Breast epithelium (tissue), 4 donors: Measurements from ENCODE around the gene COL23A1. TPM values are rescaled to one million over a fixed set of nuclear protein-coding genes. Genes with fewer than 3 reads are reported as not detected.

Source experiments
- DNase-seq, 2 donors: peaks; one replicate each; pipeline ENCODE4 v3.0.0-alpha.2; 2019; ENCODE audit warnings: low spot score in 2 of 2
- H3K27ac ChIP-seq, 2 donors: fragments of 200-600 bp; sonication (generic) in 1 of 2; one replicate each; pipeline ENCODE4 v1.5.1; 2016 to 2019; ENCODE audit warnings: mild to moderate bottlenecking in 1 of 2
- H3K27me3 ChIP-seq, 2 donors: fragments of 200-600 bp; sonication (generic) in 1 of 2; one replicate each; pipeline versions ENCODE4 v1.5.1 to v1.6.0; 2017 to 2019; ENCODE audit warnings: control low read depth in 1 of 2, mild to moderate bottlenecking in 1 of 2
- H3K36me3 ChIP-seq: fragments of 200-600 bp; one replicate; pipeline ENCODE4 v1.5.1; 2019
- H3K4me1 ChIP-seq, 2 donors: fragments of 200-600 bp; sonication (generic); one replicate each; pipeline ENCODE4 v1.5.1; 2016 to 2019; ENCODE audit warnings: control low read depth in 1 of 2
- H3K4me3 ChIP-seq, 3 donors: fragments of 200-600 bp; sonication (generic); 1 replicate in 2 of 3; 2 replicates in 1 of 3; pipeline ENCODE4 v1.5.1; 2016 to 2019; ENCODE audit warnings: mild to moderate bottlenecking in 3 of 3, moderate library complexity in 2 of 3
- H3K9me3 ChIP-seq, 2 donors: fragments of 200-600 bp; sonication (generic) in 1 of 2; one replicate each; pipeline ENCODE4 v1.5.1; 2016 to 2019; ENCODE audit warnings: control low read depth in 1 of 2
- POLR2A ChIP-seq: fragments of 450-650 bp; IDR thresholded peaks from one replicate; pipeline ENCODE4 v1.6.1; 2016; ENCODE audit warnings: antibody characterized with exemption, mild to moderate bottlenecking, moderate library complexity
- POLR2AphosphoS5 ChIP-seq, 3 donors: sonication (generic); formaldehyde crosslinking; IDR thresholded peaks; one replicate each; pipeline ENCODE4 v1.6.1; 2017; ENCODE audit warnings: antibody characterized with exemption in 3 of 3
- intact Hi-C: fragments of 100-400 bp; cut with DNase I; formaldehyde crosslinking; loops from one replicate; pipeline ENCODE4 v1.15.1; 2023; ENCODE audit warnings: low total_unique reads
- total RNA-seq, 3 donors: library from RNA; depleted of rRNA; stranded (reverse); fragments of >200 nt; gene quantifications; one replicate each; pipeline ENCODE4 v1.1.0, GENCODE V29; 2016
- TF ChIP-seq, protein P1 (sequence below), 3 donors: fragments of 450-650 bp; IDR thresholded peaks; one replicate each; pipeline ENCODE4 v1.5.1; 2016 to 2017; ENCODE audit warnings: antibody characterized with exemption in 3 of 3, mild to moderate bottlenecking in 3 of 3, moderate library complexity in 3 of 3

Gene COL23A1
- total RNA-seq, 3 donors from 2014 or later: 0.32 to 3.3 (median 2.6) TPM

DNA sequence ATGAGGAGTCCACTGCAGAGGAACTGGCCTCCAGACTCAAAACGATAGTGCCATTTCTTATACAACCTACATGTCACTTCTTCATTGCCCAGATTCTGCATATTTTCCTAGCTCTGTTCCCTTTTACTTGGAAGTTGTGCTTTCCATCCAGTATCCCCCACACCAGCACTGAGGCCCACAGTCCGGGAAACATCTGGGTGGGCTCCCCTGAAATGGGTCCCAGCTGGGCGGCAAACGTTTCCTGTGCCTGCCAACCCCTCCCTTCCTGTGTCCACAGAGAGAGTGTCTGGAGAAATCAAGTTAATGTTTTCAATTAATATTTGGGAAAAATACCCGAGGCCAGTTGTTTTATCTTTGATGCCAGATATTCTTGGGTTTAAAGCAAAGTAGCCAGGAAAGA is 111.8 kb downstream of the COL23A1 start:
- intact Hi-C loops: no loop called here
- H3K4me3 ChIP-seq: no peak overlapping the region
- no peaks in the 10 kb centered on the region for H3K27me3 ChIP-seq
- H3K36me3 ChIP-seq: no peaks in the 10 kb centered on the region
- H3K9me3 ChIP-seq: no peaks in the 10 kb centered on the region
- no peak overlapping the region for H3K27ac ChIP-seq
- no peaks in the 10 kb centered on the region for H3K4me1 ChIP-seq
- DNase-seq: no peak
- TF ChIP-seq POLR2A (no peak), POLR2AphosphoS5 (IDR thresholded peaks at IDR 0.05) (no peak)
- TF ChIP-seq, protein P1, sequence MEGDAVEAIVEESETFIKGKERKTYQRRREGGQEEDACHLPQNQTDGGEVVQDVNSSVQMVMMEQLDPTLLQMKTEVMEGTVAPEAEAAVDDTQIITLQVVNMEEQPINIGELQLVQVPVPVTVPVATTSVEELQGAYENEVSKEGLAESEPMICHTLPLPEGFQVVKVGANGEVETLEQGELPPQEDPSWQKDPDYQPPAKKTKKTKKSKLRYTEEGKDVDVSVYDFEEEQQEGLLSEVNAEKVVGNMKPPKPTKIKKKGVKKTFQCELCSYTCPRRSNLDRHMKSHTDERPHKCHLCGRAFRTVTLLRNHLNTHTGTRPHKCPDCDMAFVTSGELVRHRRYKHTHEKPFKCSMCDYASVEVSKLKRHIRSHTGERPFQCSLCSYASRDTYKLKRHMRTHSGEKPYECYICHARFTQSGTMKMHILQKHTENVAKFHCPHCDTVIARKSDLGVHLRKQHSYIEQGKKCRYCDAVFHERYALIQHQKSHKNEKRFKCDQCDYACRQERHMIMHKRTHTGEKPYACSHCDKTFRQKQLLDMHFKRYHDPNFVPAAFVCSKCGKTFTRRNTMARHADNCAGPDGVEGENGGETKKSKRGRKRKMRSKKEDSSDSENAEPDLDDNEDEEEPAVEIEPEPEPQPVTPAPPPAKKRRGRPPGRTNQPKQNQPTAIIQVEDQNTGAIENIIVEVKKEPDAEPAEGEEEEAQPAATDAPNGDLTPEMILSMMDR (IDR thresholded peaks at IDR 0.05): no peak

DNA sequence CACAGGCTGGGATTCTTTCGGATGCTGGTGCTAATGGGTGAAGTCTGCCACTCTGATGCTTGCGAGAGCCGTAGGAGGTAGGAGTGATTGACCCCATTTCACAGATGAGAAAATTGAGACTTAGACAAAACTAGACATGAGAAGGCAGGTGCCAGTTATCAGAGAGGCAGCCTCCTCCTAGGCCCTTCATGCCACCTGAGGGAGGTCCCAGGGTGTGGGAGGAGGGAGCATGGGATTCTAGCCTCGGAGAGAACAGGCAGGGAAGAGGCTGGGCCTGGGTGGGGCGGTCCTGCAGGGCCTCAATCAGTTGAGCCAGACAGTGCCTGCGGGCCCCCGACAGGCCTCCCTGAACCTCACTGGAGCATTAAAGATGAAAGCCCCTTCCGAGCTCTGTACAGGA is 112.4 kb downstream of the COL23A1 start:
- Histone ChIP-seq H3K4me1 (no peaks in the 10 kb centered on the region), H3K9me3 (no peaks in the 10 kb centered on the region), H3K36me3 (no peaks in the 10 kb centered on the region), H3K27ac (no peak overlapping the region), H3K27me3 (no peaks in the 10 kb centered on the region), H3K4me3 (no peak overlapping the region)
- DNase-seq: no peak
- intact Hi-C loops: no loop called here
- TF ChIP-seq POLR2A: no peak
- no peak for TF ChIP-seq POLR2AphosphoS5 (IDR thresholded peaks at IDR 0.05)
- TF ChIP-seq, protein P1 (IDR thresholded peaks at IDR 0.05): no peak

DNA sequence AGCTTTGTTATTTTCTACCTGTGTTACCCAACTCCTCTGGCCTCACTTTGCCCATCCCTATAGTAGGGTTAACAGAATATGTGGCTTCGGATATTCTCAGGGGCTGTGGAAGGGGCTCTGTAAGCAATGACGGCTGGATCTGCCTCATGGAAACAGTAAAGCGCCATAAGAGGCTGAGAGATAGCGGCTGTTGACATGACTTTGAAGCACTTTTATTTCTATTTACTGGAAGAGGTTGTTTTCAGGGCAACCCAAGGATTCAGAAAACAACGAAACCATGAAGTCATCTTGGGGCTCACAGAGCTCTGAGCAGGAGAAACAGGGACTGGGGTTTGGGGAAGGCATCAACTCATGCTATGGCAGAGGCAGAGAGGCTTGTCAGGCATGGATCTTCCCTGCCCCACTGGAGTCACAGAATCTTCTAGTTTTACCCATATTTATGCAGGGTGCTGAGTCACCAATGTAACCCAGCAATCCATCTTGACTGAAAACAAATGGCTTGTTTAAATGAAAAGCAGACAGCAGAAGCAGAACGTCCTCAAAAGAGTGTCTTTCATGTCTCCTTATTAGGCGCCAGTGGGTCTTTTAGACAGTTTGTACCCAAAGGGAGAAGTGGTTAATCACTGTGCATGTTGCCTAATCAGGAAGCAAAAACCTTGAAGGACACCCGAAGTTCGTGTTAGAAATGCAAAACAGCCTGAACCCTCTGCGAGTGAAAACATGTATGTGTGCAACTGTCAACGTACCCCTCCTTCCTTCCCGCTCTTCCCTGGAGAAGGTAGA is 113.0 kb downstream of the COL23A1 start:
- Histone ChIP-seq H3K36me3 (no peaks in the 10 kb centered on the region), H3K4me1 (no peaks in the 10 kb centered on the region), H3K27ac (no peak overlapping the region), H3K4me3 (no peak overlapping the region), H3K27me3 (no peaks in the 10 kb centered on the region), H3K9me3 (no peaks in the 10 kb centered on the region)
- intact Hi-C loops: no loop called here
- TF ChIP-seq, protein P1 (IDR thresholded peaks at IDR 0.05): no peak
- TF ChIP-seq POLR2AphosphoS5 (IDR thresholded peaks at IDR 0.05) (no peak), POLR2A (no peak)
- DNase-seq: no peak

DNA sequence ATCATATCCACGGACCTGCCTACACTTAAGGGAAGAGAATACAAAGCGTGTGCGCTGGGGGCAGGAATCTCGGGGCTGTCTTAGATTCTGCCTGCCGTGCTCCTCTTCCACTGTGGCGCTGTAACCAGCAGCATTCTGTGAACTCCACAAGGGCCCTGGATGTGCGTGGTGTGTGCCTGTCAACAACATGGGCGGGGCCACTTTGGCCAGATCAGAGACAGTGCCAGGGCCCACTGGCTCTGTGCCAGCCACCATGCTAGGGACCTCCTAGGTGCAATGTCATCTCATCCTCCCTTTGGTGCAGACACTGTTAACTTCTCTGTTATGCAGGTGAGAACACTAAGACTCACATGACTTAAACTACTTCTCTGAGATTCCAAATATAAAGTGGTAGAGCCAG is 113.7 kb downstream of the COL23A1 start:
- H3K9me3 ChIP-seq: no peaks in the 10 kb centered on the region
- intact Hi-C loops: no loop called here
- DNase-seq: no peak
- TF ChIP-seq, protein P1 (IDR thresholded peaks at IDR 0.05): no peak
- TF ChIP-seq POLR2AphosphoS5 (IDR thresholded peaks at IDR 0.05): no peak
- no peak for TF ChIP-seq POLR2A
- H3K36me3 ChIP-seq: no peaks in the 10 kb centered on the region
- H3K4me1 ChIP-seq: no peaks in the 10 kb centered on the region
- no peak overlapping the region for H3K4me3 ChIP-seq
- no peak overlapping the region for H3K27ac ChIP-seq
- no peaks in the 10 kb centered on the region for H3K27me3 ChIP-seq

DNA sequence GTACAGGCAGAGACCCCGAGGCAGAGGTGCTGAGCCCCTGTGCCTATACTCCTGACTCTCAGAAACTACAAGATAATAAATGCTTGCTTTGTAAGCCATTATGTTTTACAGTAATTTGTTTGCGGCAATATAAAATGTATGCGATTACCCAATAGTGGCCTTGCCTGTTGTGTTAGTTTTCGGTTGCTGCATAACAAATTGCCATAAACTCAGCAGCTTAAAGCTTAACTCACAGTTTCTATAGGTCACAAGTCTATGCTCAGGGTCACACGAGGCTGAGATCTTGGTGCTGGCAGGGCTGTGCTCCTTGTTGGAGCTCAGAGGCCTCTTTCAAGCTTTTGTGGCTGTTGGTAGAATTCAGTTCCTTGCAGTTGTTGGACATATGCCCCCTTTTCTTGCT is 114.8 kb downstream of the COL23A1 start:
- H3K27ac ChIP-seq: no peak overlapping the region
- DNase-seq: no peak
- H3K4me1 ChIP-seq: no peaks in the 10 kb centered on the region

More for the DNA sequence above, 114.8 kb downstream of the COL23A1 start:
- TF ChIP-seq, protein P1 (IDR thresholded peaks at IDR 0.05): no peak
- TF ChIP-seq POLR2AphosphoS5 (IDR thresholded peaks at IDR 0.05) (no peak), POLR2A (no peak)
- H3K4me3 ChIP-seq: no peak overlapping the region
- no peaks in the 10 kb centered on the region for H3K9me3 ChIP-seq
- intact Hi-C loops: no loop called here
- no peaks in the 10 kb centered on the region for H3K27me3 ChIP-seq
- no peaks in the 10 kb centered on the region for H3K36me3 ChIP-seq
